SK-N-SH treated with all-trans-retinoic acid at 6 μM for 48 hours (cell line): ENCODE data around the gene ZNF618.

ENCODE experiments used
- ATAC-seq: fragments of 200-7000 bp; cut with Tn5 transposase; 3 replicates; pipeline ENCODE4 v1.9.1; 2020; ENCODE audit warnings: mild to moderate bottlenecking, moderate library complexity
- ARNTL ChIP-seq: fragments of 450-650 bp; formaldehyde crosslinking; IDR thresholded peaks from 2 replicates; pipeline ENCODE4 v1.5.0; 2020; ENCODE audit warnings: low read depth, mild to moderate bottlenecking, moderate library complexity, borderline replicate concordance
- BACH2 ChIP-seq: fragments of 250-450 bp; sonication (Bioruptor Pico); IDR thresholded peaks from 2 replicates; pipeline ENCODE4 v1.9.0; 2021; ENCODE audit warnings: mild to moderate bottlenecking, borderline replicate concordance
- CREB5 ChIP-seq: fragments of 250-450 bp; sonication (Bioruptor Pico); IDR thresholded peaks from 2 replicates; pipeline ENCODE4 v1.5.1; 2020; ENCODE audit warnings: low read depth, mild to moderate bottlenecking, moderate library complexity
- CSDC2 ChIP-seq: fragments of 250-450 bp; sonication (Bioruptor Pico); IDR thresholded peaks from 2 replicates; pipeline ENCODE4 v1.5.0; 2020; ENCODE audit warnings: mild to moderate bottlenecking, moderate library complexity
- CSRNP3 ChIP-seq: fragments of 250-450 bp; sonication (Bioruptor Pico); IDR thresholded peaks from 2 replicates; pipeline ENCODE4 v1.5.1; 2021; ENCODE audit warnings: mild to moderate bottlenecking, moderate library complexity
- ESRRG ChIP-seq: fragments of 250-450 bp; sonication (Bioruptor Pico); IDR thresholded peaks from 2 replicates; pipeline ENCODE4 v1.6.1; 2021; ENCODE audit warnings: mild to moderate bottlenecking
- GLIS3 ChIP-seq: fragments of 250-450 bp; sonication (Bioruptor Pico); IDR thresholded peaks from 2 replicates; pipeline ENCODE4 v1.5.0; 2020; ENCODE audit warnings: mild to moderate bottlenecking, moderate library complexity
- ISL1 ChIP-seq: fragments of 250-450 bp; sonication (Bioruptor Pico); IDR thresholded peaks from 2 replicates; pipeline ENCODE4 v2.1.2; 2022; ENCODE audit warnings: mild to moderate bottlenecking, moderate library complexity
- OSR1 ChIP-seq: fragments of 250-450 bp; sonication (Bioruptor Pico); IDR thresholded peaks from 2 replicates; pipeline ENCODE4 v1.8.0; 2022; ENCODE audit warnings: moderate library complexity, mild to moderate bottlenecking, inconsistent platforms
- PATZ1 ChIP-seq: fragments of 250-450 bp; sonication (Bioruptor Pico); IDR thresholded peaks from 2 replicates; pipeline ENCODE4 v1.8.0; 2020; ENCODE audit warnings: mild to moderate bottlenecking, moderate library complexity, borderline replicate concordance
- POU6F1 ChIP-seq: fragments of 250-450 bp; sonication (Bioruptor Pico); IDR thresholded peaks from 2 replicates; pipeline ENCODE4 v1.8.0; 2021; ENCODE audit warnings: low read depth, mild to moderate bottlenecking, moderate library complexity, borderline replicate concordance
- PPARA ChIP-seq: fragments of 250-450 bp; sonication (Bioruptor Pico); IDR thresholded peaks from 2 replicates; pipeline ENCODE4 v1.5.0; 2020; ENCODE audit warnings: mild to moderate bottlenecking, borderline replicate concordance
- RARB ChIP-seq: fragments of 250-450 bp; sonication (Bioruptor Pico); IDR thresholded peaks from 2 replicates; pipeline ENCODE4 v1.8.0; 2021; ENCODE audit warnings: mild to moderate bottlenecking, moderate library complexity
- SNAI2 ChIP-seq: fragments of 250-450 bp; sonication (Bioruptor Pico); IDR thresholded peaks from 2 replicates; pipeline ENCODE4 v1.5.0; 2020; ENCODE audit warnings: mild to moderate bottlenecking, moderate library complexity
- TCF4 ChIP-seq: fragments of 250-450 bp; sonication (Bioruptor Pico); IDR thresholded peaks from 2 replicates; pipeline ENCODE4 v1.8.0; 2021; ENCODE audit warnings: mild to moderate bottlenecking, moderate library complexity, borderline replicate concordance
- TOX ChIP-seq: fragments of 250-450 bp; sonication (Bioruptor Pico); IDR thresholded peaks from 2 replicates; pipeline ENCODE4 v1.8.0; 2021; ENCODE audit warnings: mild to moderate bottlenecking, moderate library complexity, borderline replicate concordance
- TSHZ2 ChIP-seq: fragments of 250-450 bp; sonication (Bioruptor Pico); IDR thresholded peaks from 2 replicates; pipeline ENCODE4 v1.5.0; 2020; ENCODE audit warnings: mild to moderate bottlenecking, moderate library complexity
- ZC3H10 ChIP-seq: fragments of 250-450 bp; sonication (Bioruptor Pico); IDR thresholded peaks from 2 replicates; pipeline ENCODE4 v1.5.1; 2021; ENCODE audit warnings: mild to moderate bottlenecking, moderate library complexity
- ZFP3 ChIP-seq: fragments of 250-450 bp; sonication (Bioruptor Pico); IDR thresholded peaks from 2 replicates; pipeline ENCODE4 v1.5.0; 2020; ENCODE audit warnings: mild to moderate bottlenecking, moderate library complexity
- ZFP30 ChIP-seq: fragments of 450-650 bp; formaldehyde crosslinking; IDR thresholded peaks from 2 replicates; pipeline ENCODE4 v1.5.0; 2022; ENCODE audit warnings: mild to moderate bottlenecking, moderate library complexity
- ZNF565 ChIP-seq: fragments of 450-650 bp; formaldehyde crosslinking; conservative IDR thresholded peaks from 2 replicates; pipeline ENCODE4 v1.5.0; 2020; ENCODE audit warnings: low read depth, mild to moderate bottlenecking, moderate library complexity
- ZNF70 ChIP-seq: fragments of 450-650 bp; formaldehyde crosslinking; IDR thresholded peaks from 2 replicates; pipeline ENCODE4 v1.5.0; 2020; ENCODE audit warnings: mild to moderate bottlenecking, moderate library complexity
- ZNF8 ChIP-seq: fragments of 450-650 bp; formaldehyde crosslinking; IDR thresholded peaks from 2 replicates; pipeline ENCODE4 v1.5.0; 2020; ENCODE audit warnings: mild to moderate bottlenecking, moderate library complexity

The ZNF618 gene

GRCh38 chr9:114011313-114011712 is 135.2 kb downstream of the ZNF618 start:
- TF ChIP-seq ISL1 (no peak), ZNF565 (CRISPR knock-in tag) (no peak), TCF4 (CRISPR knock-in tag) (no peak), ARNTL (CRISPR knock-in tag) (no peak), PATZ1 (CRISPR knock-in tag) (no peak), ZC3H10 (CRISPR knock-in tag) (no peak), POU6F1 (CRISPR knock-in tag) (no peak), RARB (no peak), ZFP3 (no peak), CREB5 (CRISPR knock-in tag) (no peak), ZNF8 (CRISPR knock-in tag) (no peak), ZNF70 (CRISPR knock-in tag) (no peak), CSDC2 (no peak)
- ATAC-seq = peak; percentile 86

GRCh38 chr9:114012126-114012525 is 136.0 kb downstream of the ZNF618 start:
- ATAC-seq = no peak
- TF ChIP-seq CSRNP3 (CRISPR knock-in tag) (no peak), PATZ1 (CRISPR knock-in tag) (no peak), ZFP3 (no peak), TCF4 (CRISPR knock-in tag) (no peak), SNAI2 (CRISPR knock-in tag) (no peak), BACH2 (CRISPR knock-in tag) (no peak), ZFP30 (CRISPR knock-in tag) (no peak), RARB (no peak), TOX (CRISPR knock-in tag) (no peak), OSR1 (no peak), ISL1 (no peak), GLIS3 (CRISPR knock-in tag) (no peak), ZNF70 (CRISPR knock-in tag) (no peak), ARNTL (CRISPR knock-in tag) (no peak), CSDC2 (no peak), ESRRG (CRISPR knock-in tag) (no peak), PPARA (CRISPR knock-in tag) (no peak), ZNF8 (CRISPR knock-in tag) (no peak), CREB5 (CRISPR knock-in tag) (no peak)

- TF ChIP-seq OSR1 (no peak), TSHZ2 (CRISPR knock-in tag) (no peak), TOX (CRISPR knock-in tag) (no peak), SNAI2 (CRISPR knock-in tag) (no peak), CSDC2 (no peak), POU6F1 (CRISPR knock-in tag) (no peak)
- ATAC-seq = no peak
Measured at GRCh38 chr9:114014044-114014443, 137.9 kb downstream of the ZNF618 start.
